Glutamatergic neuron (in vitro differentiated cells): Measurements from ENCODE around the gene CTR9. TPM values are rescaled to one million over a fixed set of nuclear protein-coding genes. Genes with fewer than 3 reads are reported as not detected.

Experiments used
- DNase-seq: peaks from one replicate; pipeline ENCODE4 v3.0.0; 2022
- H3K27ac Mint-ChIP-seq: one replicate; pipeline ENCODE4 v1.8.0; 2020; ENCODE audit warnings: mild to moderate bottlenecking, mixed read lengths, inconsistent platforms; ENCODE audit not compliant: unreplicated experiment
- H3K27me3 Mint-ChIP-seq: one replicate; pipeline ENCODE4 v1.8.0; 2020; ENCODE audit warnings: mild to moderate bottlenecking, moderate library complexity, mixed read lengths, inconsistent platforms; ENCODE audit not compliant: unreplicated experiment
- H3K36me3 Mint-ChIP-seq: one replicate; pipeline ENCODE4 v1.8.0; 2020; ENCODE audit warnings: mild to moderate bottlenecking, mixed read lengths, inconsistent platforms; ENCODE audit not compliant: unreplicated experiment
- H3K4me1 Mint-ChIP-seq: one replicate; pipeline ENCODE4 v1.8.0; 2020; ENCODE audit warnings: mild to moderate bottlenecking, low read depth, mixed read lengths, inconsistent platforms; ENCODE audit not compliant: unreplicated experiment
- H3K4me3 Mint-ChIP-seq: one replicate; pipeline ENCODE4 v1.8.0; 2020; ENCODE audit warnings: mild to moderate bottlenecking, mixed read lengths, inconsistent platforms; ENCODE audit not compliant: unreplicated experiment
- H3K9me3 Mint-ChIP-seq: one replicate; pipeline ENCODE4 v1.8.0; 2020; ENCODE audit warnings: mild to moderate bottlenecking, moderate library complexity, mixed read lengths, inconsistent platforms; ENCODE audit not compliant: unreplicated experiment
- CTCF ChIP-seq: fragments of 200-600 bp; sonication (generic); IDR thresholded peaks from one replicate; pipeline ENCODE4 v1.5.0; 2021; ENCODE audit not compliant: partially characterized antibody, unreplicated experiment
- total RNA-seq: library from RNA; stranded (reverse); fragmentation: NEBNext Ultra II Directional; extraction: Animal tissue kit (Norgen Biotek cat#: 25700); gene quantifications from one replicate; pipeline ENCODE4 v1.2.1, GENCODE V29; 2021; ENCODE audit not compliant: unreplicated experiment

CTR9 gene
- total RNA-seq, 1 donor from 2014 or later: 32.7 TPM

DNA sequence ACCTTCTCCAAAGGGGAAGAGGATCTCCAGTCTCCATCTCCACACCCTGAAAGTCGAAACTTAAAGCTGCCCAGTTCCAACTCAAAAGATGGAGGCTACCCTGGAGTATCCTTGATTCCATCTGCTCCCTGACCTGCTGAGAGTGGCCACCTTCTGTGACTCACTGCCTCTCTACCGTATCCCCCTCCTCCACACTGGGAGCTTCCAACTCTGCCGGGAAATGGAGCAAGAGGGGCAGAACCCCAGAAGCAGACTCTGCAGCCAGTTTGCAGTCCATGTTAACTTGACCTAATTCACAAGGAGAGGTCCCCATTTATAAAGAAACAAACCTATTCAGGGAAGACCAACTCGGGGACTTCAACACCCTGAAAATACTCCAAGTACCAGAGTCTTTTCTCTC, 35.5 kb upstream of the CTR9 start:
- DNase-seq: no peak
- peaks cover 1% of the 10 kb centered on the region for H3K27me3 Mint-ChIP-seq
- H3K4me1 Mint-ChIP-seq: peaks cover 9% of the 10 kb centered on the region
- no peak overlapping the region for H3K27ac Mint-ChIP-seq
- no peaks in the 10 kb centered on the region for H3K36me3 Mint-ChIP-seq
- TF ChIP-seq CTCF: no peak
- H3K4me3 Mint-ChIP-seq: no peak overlapping the region
- H3K9me3 Mint-ChIP-seq: no peaks in the 10 kb centered on the region

DNA sequence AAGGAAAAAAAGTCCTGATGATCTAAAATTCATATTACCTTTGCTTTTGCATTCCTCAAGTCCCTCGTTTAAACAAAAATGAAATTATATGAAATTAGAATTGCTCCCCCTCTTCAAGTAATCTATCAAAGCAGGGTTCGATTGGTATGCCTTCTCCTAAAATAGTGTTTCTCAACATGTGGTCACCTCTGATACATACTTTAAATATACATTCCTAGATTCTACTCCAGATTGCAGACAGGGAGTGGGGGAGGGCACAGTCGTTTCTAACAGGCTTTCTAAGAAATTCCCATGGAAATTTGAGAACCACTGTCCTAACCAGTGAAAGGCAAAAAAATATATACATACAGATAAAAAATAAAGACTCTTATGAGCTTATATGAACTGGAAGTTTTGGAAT, 34.9 kb upstream of the CTR9 start:
- H3K27me3 Mint-ChIP-seq: peaks cover 1% of the 10 kb centered on the region
- no peak for DNase-seq
- no peaks in the 10 kb centered on the region for H3K9me3 Mint-ChIP-seq
- H3K4me1 Mint-ChIP-seq: peaks cover 9% of the 10 kb centered on the region
- H3K27ac Mint-ChIP-seq: no peak overlapping the region
- TF ChIP-seq CTCF: no peak
- no peak overlapping the region for H3K4me3 Mint-ChIP-seq
- no peaks in the 10 kb centered on the region for H3K36me3 Mint-ChIP-seq

DNA sequence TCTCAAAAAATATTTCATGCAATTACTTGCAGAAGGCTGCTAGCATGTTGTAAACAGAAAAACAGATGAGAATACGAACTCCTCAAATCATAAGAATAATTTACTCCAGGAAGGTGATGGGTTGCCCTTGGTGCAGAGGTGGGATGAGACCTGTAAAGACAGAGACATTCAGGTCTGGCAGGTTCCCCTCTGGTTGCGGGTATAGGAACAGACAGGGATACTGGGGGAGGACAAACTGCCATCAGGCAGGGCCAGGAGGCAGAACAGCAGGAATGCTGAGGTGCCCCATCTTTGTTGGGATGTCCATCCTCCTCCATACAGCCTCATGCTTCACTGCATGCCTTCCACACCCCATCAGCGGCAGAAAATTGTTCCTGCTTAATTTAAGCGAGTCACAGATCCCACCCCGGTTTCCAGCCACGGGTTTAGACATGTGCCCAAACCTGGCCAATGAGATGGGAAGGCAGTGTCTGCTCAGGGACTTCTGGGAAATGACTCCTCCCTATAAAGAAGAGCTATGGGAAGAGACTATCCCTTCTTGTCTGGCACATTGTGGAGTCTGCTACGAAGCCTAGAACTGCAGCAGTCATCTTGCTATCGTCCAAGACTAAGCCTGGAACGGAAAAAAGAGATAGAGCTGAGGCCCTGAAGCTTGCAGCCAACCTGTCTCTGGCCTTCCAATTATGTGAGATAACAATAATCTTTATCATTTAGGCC, 34.3 kb upstream of the CTR9 start:
- Mint-ChIP-seq H3K9me3 (no peaks in the 10 kb centered on the region), H3K27me3 (peaks cover 1% of the 10 kb centered on the region), H3K4me1 (peaks cover 9% of the 10 kb centered on the region), H3K27ac (no peak overlapping the region), H3K4me3 (no peak overlapping the region), H3K36me3 (no peaks in the 10 kb centered on the region)
- DNase-seq: no peak
- TF ChIP-seq CTCF: no peak

DNA sequence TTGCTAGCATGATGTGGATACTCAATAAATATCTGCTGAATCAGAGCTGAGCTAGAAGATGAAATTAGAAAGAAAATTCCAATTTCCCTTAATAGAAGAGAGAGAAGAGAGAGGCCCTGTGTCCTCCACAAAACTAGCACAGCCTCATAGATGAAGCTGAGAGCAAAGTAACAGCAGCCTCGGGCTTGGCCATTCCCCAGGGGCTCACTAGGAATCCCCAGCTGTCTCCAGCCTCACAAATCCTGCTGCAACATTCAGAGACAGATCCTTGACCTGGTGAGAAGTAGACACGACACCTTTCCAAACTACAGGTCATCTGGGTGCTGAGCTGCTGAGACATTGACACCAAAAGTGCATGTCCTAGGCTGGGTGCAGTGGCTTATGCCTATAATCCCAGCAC, 31.4 kb upstream of the CTR9 start:
- Mint-ChIP-seq H3K27me3 (peaks cover 1% of the 10 kb centered on the region), H3K4me3 (no peak overlapping the region), H3K27ac (no peak overlapping the region), H3K4me1 (peaks cover 9% of the 10 kb centered on the region), H3K36me3 (no peaks in the 10 kb centered on the region), H3K9me3 (no peaks in the 10 kb centered on the region)
- TF ChIP-seq CTCF: no peak
- DNase-seq: peak; percentile 31

DNA sequence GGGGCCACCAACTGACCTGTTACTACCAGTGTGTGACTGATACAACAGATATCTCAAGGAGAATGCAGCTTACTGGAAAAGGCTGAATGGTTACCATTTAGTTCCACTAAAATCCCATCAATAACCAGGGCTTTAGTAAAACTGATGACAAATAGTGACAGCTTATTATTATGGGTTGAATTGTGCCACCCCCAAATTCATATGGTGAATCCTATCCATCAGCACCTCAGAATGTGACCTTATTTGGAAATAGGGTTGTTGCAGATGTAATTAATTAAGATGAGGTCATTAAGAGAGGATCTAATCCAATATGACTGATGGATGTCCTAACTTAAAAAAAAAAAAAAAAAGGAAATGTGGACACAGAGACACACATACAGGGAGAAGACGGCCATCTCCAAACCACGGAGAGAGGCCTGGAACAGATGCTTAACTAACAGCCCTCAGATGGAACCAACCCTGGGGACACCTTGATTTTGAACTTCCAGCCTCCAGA, 30.1 kb upstream of the CTR9 start:
- peaks cover 9% of the 10 kb centered on the region for H3K4me1 Mint-ChIP-seq
- no peak for TF ChIP-seq CTCF

More for the DNA sequence above, 30.1 kb upstream of the CTR9 start:
- Mint-ChIP-seq H3K4me3 (no peak overlapping the region), H3K27me3 (peaks cover 1% of the 10 kb centered on the region), H3K9me3 (no peaks in the 10 kb centered on the region), H3K36me3 (no peaks in the 10 kb centered on the region), H3K27ac (no peak overlapping the region)
- DNase-seq: no peak
